Karpas-422 (cell line): ENCODE measurements around the gene PTGS1. TPM values are rescaled to one million over a fixed set of nuclear protein-coding genes. Genes with fewer than 3 reads are reported as not detected.
"Not testable (repeated sequence)": the region's sequence is repeated elsewhere in the genome, so short reads cannot be mapped to it uniquely, and the experiment has no call there.

Source experiments
- DNase-seq: peaks from one replicate; pipeline ENCODE4 v3.0.0-alpha.2; 2015
- H2AFZ ChIP-seq: fragments of 200-600 bp; sonication (generic); 2 replicates; pipeline ENCODE4 v1.6.1; 2014; ENCODE audit warnings: antibody characterized with exemption, low read length, mixed read lengths
- H3K27ac ChIP-seq: fragments of 200-600 bp; sonication (generic); 2 replicates; pipeline ENCODE4 v1.5.1; 2014; ENCODE audit warnings: mild to moderate bottlenecking, low read length, moderate library complexity
- H3K27me3 ChIP-seq: fragments of 200-600 bp; sonication (generic); 2 replicates; pipeline ENCODE4 v1.6.1; 2014; ENCODE audit warnings: low read length, mixed read lengths
- H3K36me3 ChIP-seq: fragments of 200-600 bp; sonication (generic); 2 replicates; pipeline ENCODE4 v1.6.1; 2014; ENCODE audit warnings: low read length, mixed read lengths; ENCODE audit not compliant: insufficient read depth
- H3K4me1 ChIP-seq: fragments of 200-600 bp; sonication (generic); 2 replicates; pipeline ENCODE4 v1.6.1; 2014; ENCODE audit warnings: mild to moderate bottlenecking, low read length, mixed read lengths
- H3K4me2 ChIP-seq: fragments of 200-600 bp; sonication (generic); 2 replicates; pipeline ENCODE4 v1.6.1; 2014; ENCODE audit warnings: low read length, low read depth, mild to moderate bottlenecking; ENCODE audit not compliant: poor library complexity, severe bottlenecking
- H3K4me3 ChIP-seq: fragments of 200-600 bp; sonication (generic); 2 replicates; pipeline ENCODE4 v1.5.1; 2014; ENCODE audit warnings: mild to moderate bottlenecking, antibody characterized with exemption, low read length, mixed read lengths
- H3K79me2 ChIP-seq: fragments of 200-600 bp; sonication (generic); 2 replicates; pipeline ENCODE4 v1.6.1; 2014; ENCODE audit warnings: mild to moderate bottlenecking, low read length, mixed read lengths
- H3K9ac ChIP-seq: fragments of 200-600 bp; sonication (generic); 2 replicates; pipeline ENCODE4 v1.6.0; 2014; ENCODE audit warnings: low read length
- H3K9me2 ChIP-seq: fragments of 200-600 bp; sonication (generic), shearing (Covaris generic); replicated peaks from 2 replicates; pipeline ENCODE4 v1.6.0; 2014; ENCODE audit warnings: mild to moderate bottlenecking, low read length, moderate library complexity; ENCODE audit not compliant: insufficient read depth
- H3K9me3 ChIP-seq: fragments of 300-700, 200-600 bp; sonication (generic); 2 replicates; pipeline ENCODE4 v1.6.1; 2014; ENCODE audit warnings: low read length, mixed read lengths
- H4K20me1 ChIP-seq: fragments of 200-600 bp; sonication (generic); 2 replicates; pipeline ENCODE4 v1.6.1; 2014; ENCODE audit warnings: mild to moderate bottlenecking, antibody characterized with exemption, low read length, low read depth; ENCODE audit not compliant: insufficient read depth
- total RNA-seq: library from RNA; depleted of rRNA; stranded (reverse); fragments of >200 nt; shearing (Covaris generic); gene quantifications from 2 replicates; pipeline ENCODE4 v1.2.3, GENCODE V29; 2014; ENCODE audit warnings: low replicate concordance

PTGS1 gene
- total RNA-seq, 1 experiment from 2014 or later, result not detected

- Histone ChIP-seq H3K9ac (no peak overlapping the region), H3K27ac (no peak overlapping the region), H3K27me3 (no peaks in the 10 kb centered on the region), H3K79me2 (no peaks in the 10 kb centered on the region), H3K4me3 (no peak overlapping the region), H2AFZ (no peak overlapping the region), H3K4me1 (no peaks in the 10 kb centered on the region), H3K36me3 (no peaks in the 10 kb centered on the region), H3K4me2 (no peak overlapping the region), H3K9me2 (no peaks in the 10 kb centered on the region), H3K9me3 (no peaks in the 10 kb centered on the region), H4K20me1 (no peaks in the 10 kb centered on the region)
- DNase-seq, result no peak
Measured at GRCh38 chr9:122402403-122402871, 31.6 kb downstream of the PTGS1 start.

GRCh38 chr9:122402874-122403273 lies 32.0 kb downstream of the PTGS1 start:
- Histone ChIP-seq H3K4me2 (no peak overlapping the region), H2AFZ (no peak overlapping the region), H3K9ac (no peak overlapping the region), H3K4me3 (no peak overlapping the region), H3K27ac (no peak overlapping the region), H3K4me1 (no peaks in the 10 kb centered on the region), H3K9me3 (no peaks in the 10 kb centered on the region), H3K27me3 (no peaks in the 10 kb centered on the region), H3K79me2 (no peaks in the 10 kb centered on the region), H3K36me3 (no peaks in the 10 kb centered on the region), H3K9me2 (no peaks in the 10 kb centered on the region), H4K20me1 (no peaks in the 10 kb centered on the region)
- DNase-seq, result no peak

GRCh38 chr9:122403381-122404000 lies 32.7 kb downstream of the PTGS1 start:
- H4K20me1 ChIP-seq, result no peaks in the 10 kb centered on the region
- no peak overlapping the region for H3K9ac ChIP-seq
- H3K4me1 ChIP-seq, result no peaks in the 10 kb centered on the region
- DNase-seq, result no peak
- no peaks in the 10 kb centered on the region for H3K9me3 ChIP-seq
- H3K4me3 ChIP-seq, result no peak overlapping the region
- H3K27me3 ChIP-seq, result no peaks in the 10 kb centered on the region
- no peaks in the 10 kb centered on the region for H3K36me3 ChIP-seq
- no peak overlapping the region for H3K27ac ChIP-seq
- H2AFZ ChIP-seq, result no peak overlapping the region
- no peaks in the 10 kb centered on the region for H3K79me2 ChIP-seq
- no peak overlapping the region for H3K4me2 ChIP-seq
- H3K9me2 ChIP-seq, result no peaks in the 10 kb centered on the region

GRCh38 chr9:122405304-122406069 lies 34.7 kb downstream of the PTGS1 start:
- H3K36me3 ChIP-seq, H3K27ac ChIP-seq, H3K9ac ChIP-seq, H3K9me3 ChIP-seq, H3K4me1 ChIP-seq, H3K27me3 ChIP-seq, H2AFZ ChIP-seq, H3K79me2 ChIP-seq, DNase-seq, H3K9me2 ChIP-seq, H4K20me1 ChIP-seq, H3K4me2 ChIP-seq, H3K4me3 ChIP-seq: not testable (repeated sequence)

- Histone ChIP-seq H3K9me2 (no peaks in the 10 kb centered on the region), H3K4me2 (no peak overlapping the region), H3K9me3 (no peaks in the 10 kb centered on the region), H3K4me1 (no peaks in the 10 kb centered on the region), H3K27ac (no peak overlapping the region), H3K36me3 (no peaks in the 10 kb centered on the region), H2AFZ (no peak overlapping the region), H3K9ac (no peak overlapping the region), H3K27me3 (no peaks in the 10 kb centered on the region), H3K4me3 (no peak overlapping the region), H4K20me1 (no peaks in the 10 kb centered on the region), H3K79me2 (no peaks in the 10 kb centered on the region)
- no peak for DNase-seq
Measured at GRCh38 chr9:122406070-122406890, 35.5 kb downstream of the PTGS1 start.

GRCh38 chr9:122414108-122414507 lies 43.3 kb downstream of the PTGS1 start:
- not testable (repeated sequence) for H2AFZ ChIP-seq, H3K9me3 ChIP-seq, H3K4me3 ChIP-seq, H3K4me1 ChIP-seq, H3K36me3 ChIP-seq, H3K79me2 ChIP-seq, H4K20me1 ChIP-seq, H3K4me2 ChIP-seq, DNase-seq, H3K9ac ChIP-seq, H3K9me2 ChIP-seq, H3K27me3 ChIP-seq, H3K27ac ChIP-seq

GRCh38 chr9:122418016-122418415 lies 47.2 kb downstream of the PTGS1 start:
- H2AFZ ChIP-seq, result no peak overlapping the region
- H3K4me2 ChIP-seq, result no peak overlapping the region
- DNase-seq, result no peak
- H3K9me2 ChIP-seq, result no peaks in the 10 kb centered on the region
- H3K4me1 ChIP-seq, result no peaks in the 10 kb centered on the region
- H3K27ac ChIP-seq, result no peak overlapping the region
- H3K36me3 ChIP-seq, result no peaks in the 10 kb centered on the region
- no peaks in the 10 kb centered on the region for H3K79me2 ChIP-seq
- H3K4me3 ChIP-seq, result no peak overlapping the region
- no peak overlapping the region for H3K9ac ChIP-seq
- no peaks in the 10 kb centered on the region for H3K9me3 ChIP-seq
- peaks cover 7% of the 10 kb centered on the region; the same call in 1 of the 2 replicates for H3K27me3 ChIP-seq
- no peaks in the 10 kb centered on the region for H4K20me1 ChIP-seq

- peaks cover 5% of the 10 kb centered on the region for H3K4me1 ChIP-seq
- no peak overlapping the region for H2AFZ ChIP-seq
- no peaks in the 10 kb centered on the region for H3K9me2 ChIP-seq
- no peak overlapping the region for H3K9ac ChIP-seq
- no peaks in the 10 kb centered on the region for H3K36me3 ChIP-seq
- no peaks in the 10 kb centered on the region for H3K9me3 ChIP-seq
- no peaks in the 10 kb centered on the region for H4K20me1 ChIP-seq
- H3K79me2 ChIP-seq, result no peaks in the 10 kb centered on the region
- peaks cover 7% of the 10 kb centered on the region; the same call in 1 of the 2 replicates for H3K27me3 ChIP-seq
- no peak for DNase-seq
- H3K4me3 ChIP-seq, result no peak overlapping the region
- H3K27ac ChIP-seq, result no peak overlapping the region
- H3K4me2 ChIP-seq, result no peak overlapping the region
Measured at GRCh38 chr9:122420315-122420714, 49.5 kb downstream of the PTGS1 start.
